Cardiac muscle cell (in vitro differentiated cells and primary cell): ENCODE results near the gene ATP8A1. TPM values are rescaled to one million over a fixed set of nuclear protein-coding genes. Genes with fewer than 3 reads are reported as not detected.
A peak's percentile ranks its signal among the peaks of the same experiment; 100 is the strongest.

Experiments
- DNase-seq, 2 donors: peaks; one replicate each; pipeline versions ENCODE4 v3.0.0 to v3.0.0-alpha.2; 2010 to 2017; ENCODE audit warnings: low read depth in 1 of 2, low spot score in 1 of 2
- H3K27ac ChIP-seq: fragments of 200-600 bp; sonication (generic); 2 replicates; pipeline ENCODE4 v1.5.1; 2016
- H3K27me3 ChIP-seq: fragments of 200-600 bp; sonication (generic); 2 replicates; pipeline ENCODE4 v1.6.0; 2016; ENCODE audit warnings: control low read depth
- H3K36me3 ChIP-seq: fragments of 200-600 bp; sonication (generic); 2 replicates; pipeline ENCODE4 v1.5.1; 2016; ENCODE audit warnings: control low read depth
- H3K4me1 ChIP-seq: fragments of 200-600 bp; sonication (generic); 2 replicates; pipeline ENCODE4 v1.8.1; 2017; ENCODE audit warnings: low read depth, mild to moderate bottlenecking, mixed run types
- H3K4me3 ChIP-seq: fragments of 200-600 bp; sonication (generic); 2 replicates; pipeline ENCODE4 v1.5.1; 2016; ENCODE audit warnings: mild to moderate bottlenecking
- H3K9me3 ChIP-seq: fragments of 200-600 bp; sonication (generic); 2 replicates; pipeline ENCODE4 v1.5.1; 2017; ENCODE audit warnings: low read depth, mild to moderate bottlenecking, control low read depth
- CTCF ChIP-seq: IDR thresholded peaks from 2 replicates; pipeline ENCODE4 v1.5.1; 2012; ENCODE audit warnings: low read depth, mild to moderate bottlenecking, low read length
- polyA plus RNA-seq: library from polyadenylated mRNA; unstranded; fragments of >200 nt; fragmentation: Nextera tagmentation; extraction: Ambion mirVana; gene quantifications from 2 replicates; pipeline ENCODE4 v1.2.1, GENCODE V29; 2016
- total RNA-seq: library from RNA; depleted of rRNA; stranded (reverse); fragments of >200 nt; gene quantifications from 2 replicates; pipeline ENCODE4 v1.2.3, GENCODE V29; 2016

The ATP8A1 gene
- total and polyA plus RNA-seq, 2 experiments from 2014 or later = 5.0 to 22.7 TPM

GRCh38 chr4:42416017-42416416 is 240.9 kb downstream of the ATP8A1 start:
- H3K27ac ChIP-seq = no peak overlapping the region
- DNase-seq = no peak
- no peaks in the 10 kb centered on the region for H3K9me3 ChIP-seq

GRCh38 chr4:42415281-42415680 is 241.6 kb downstream of the ATP8A1 start:
- TF ChIP-seq CTCF = no peak
- H3K36me3 ChIP-seq = no peaks in the 10 kb centered on the region
- H3K4me1 ChIP-seq = no peaks in the 10 kb centered on the region
- no peaks in the 10 kb centered on the region for H3K27me3 ChIP-seq
- no peak overlapping the region for H3K4me3 ChIP-seq
- no peak overlapping the region for H3K27ac ChIP-seq
- no peaks in the 10 kb centered on the region for H3K9me3 ChIP-seq
- DNase-seq = no peak

More at GRCh38 chr4:42416017-42416416, 240.9 kb downstream of the ATP8A1 start:
- Histone ChIP-seq H3K4me3 (no peak overlapping the region), H3K4me1 (no peaks in the 10 kb centered on the region), H3K36me3 (no peaks in the 10 kb centered on the region), H3K27me3 (no peaks in the 10 kb centered on the region)
- no peak for TF ChIP-seq CTCF

- TF ChIP-seq CTCF = no peak
- Histone ChIP-seq H3K4me3 (no peak overlapping the region), H3K4me1 (no peaks in the 10 kb centered on the region), H3K36me3 (no peaks in the 10 kb centered on the region), H3K27me3 (no peaks in the 10 kb centered on the region), H3K9me3 (no peaks in the 10 kb centered on the region), H3K27ac (no peak overlapping the region)
- peak in 1 of 2 donors; percentile 95 for DNase-seq
Observed at GRCh38 chr4:42412251-42412650, 244.7 kb downstream of the ATP8A1 start.

- no peak overlapping the region for H3K27ac ChIP-seq
Observed at GRCh38 chr4:42411803-42412202, 245.1 kb downstream of the ATP8A1 start.

GRCh38 chr4:42410446-42410845 is 246.5 kb downstream of the ATP8A1 start:
- Histone ChIP-seq H3K36me3 (no peaks in the 10 kb centered on the region), H3K4me3 (no peak overlapping the region), H3K9me3 (no peaks in the 10 kb centered on the region), H3K4me1 (no peaks in the 10 kb centered on the region), H3K27me3 (peaks cover 7% of the 10 kb centered on the region), H3K27ac (no peak overlapping the region)
- no peak for DNase-seq
- no peak for TF ChIP-seq CTCF

More at GRCh38 chr4:42411803-42412202, 245.1 kb downstream of the ATP8A1 start:
- Histone ChIP-seq H3K4me3 (no peak overlapping the region), H3K4me1 (no peaks in the 10 kb centered on the region), H3K27me3 (no peaks in the 10 kb centered on the region), H3K36me3 (no peaks in the 10 kb centered on the region), H3K9me3 (no peaks in the 10 kb centered on the region)
- peak; percentile 4 for TF ChIP-seq CTCF
- peak in 1 of 2 donors; percentile 81 for DNase-seq

GRCh38 chr4:42404001-42404400 is 252.9 kb downstream of the ATP8A1 start:
- DNase-seq = no peak
- Histone ChIP-seq H3K4me1 (no peaks in the 10 kb centered on the region), H3K36me3 (no peaks in the 10 kb centered on the region), H3K9me3 (no peaks in the 10 kb centered on the region), H3K27ac (no peak overlapping the region), H3K27me3 (peaks cover 67% of the 10 kb centered on the region), H3K4me3 (no peak overlapping the region)
- TF ChIP-seq CTCF = peak; percentile 13
